NCI-H1417 (cell line): ENCODE results near the gene TRABD2B.

Source experiments
- DNase-seq, 3 experiments: peaks; one replicate each; lab custom pipeline; 2025; lab: John Stamatoyannopoulos, UW

The TRABD2B gene

GRCh38 chr1:47997289-47998200, at the start of gene TRABD2B:
TRABD2B (minus strand) TSS chr1:47997385.
- peak; percentile 56 to 72 (median 63) for DNase-seq

GRCh38 chr1:48044311-48044710, 47.1 kb upstream of the TRABD2B start:
- DNase-seq = no peak

DNA sequence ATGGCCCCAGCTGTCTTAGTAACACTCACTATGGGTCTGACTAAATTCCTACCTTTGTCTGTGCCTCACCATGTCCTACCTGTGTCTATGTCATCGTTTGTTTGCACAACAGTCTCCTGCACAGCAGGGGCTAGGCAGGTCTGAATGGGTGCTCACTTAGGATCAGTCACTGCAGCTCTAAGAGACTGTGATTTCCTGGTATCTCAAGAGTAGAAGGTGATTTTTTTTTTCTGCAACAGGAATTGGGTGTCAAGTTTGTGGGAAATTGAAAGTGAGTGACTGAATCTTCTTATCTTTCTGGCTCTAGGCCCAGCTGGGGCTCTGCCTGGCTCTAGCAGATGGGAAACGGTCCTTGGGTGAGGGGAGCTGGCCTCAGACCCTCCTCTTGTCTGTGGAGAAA, 46.4 kb upstream of the TRABD2B start:
- DNase-seq = peak; percentile 72 to 92 (median 77)

- peak in 1 of 3 experiments; percentile 53 for DNase-seq
Observed at GRCh38 chr1:48040154-48040553, 43.0 kb upstream of the TRABD2B start.

DNA sequence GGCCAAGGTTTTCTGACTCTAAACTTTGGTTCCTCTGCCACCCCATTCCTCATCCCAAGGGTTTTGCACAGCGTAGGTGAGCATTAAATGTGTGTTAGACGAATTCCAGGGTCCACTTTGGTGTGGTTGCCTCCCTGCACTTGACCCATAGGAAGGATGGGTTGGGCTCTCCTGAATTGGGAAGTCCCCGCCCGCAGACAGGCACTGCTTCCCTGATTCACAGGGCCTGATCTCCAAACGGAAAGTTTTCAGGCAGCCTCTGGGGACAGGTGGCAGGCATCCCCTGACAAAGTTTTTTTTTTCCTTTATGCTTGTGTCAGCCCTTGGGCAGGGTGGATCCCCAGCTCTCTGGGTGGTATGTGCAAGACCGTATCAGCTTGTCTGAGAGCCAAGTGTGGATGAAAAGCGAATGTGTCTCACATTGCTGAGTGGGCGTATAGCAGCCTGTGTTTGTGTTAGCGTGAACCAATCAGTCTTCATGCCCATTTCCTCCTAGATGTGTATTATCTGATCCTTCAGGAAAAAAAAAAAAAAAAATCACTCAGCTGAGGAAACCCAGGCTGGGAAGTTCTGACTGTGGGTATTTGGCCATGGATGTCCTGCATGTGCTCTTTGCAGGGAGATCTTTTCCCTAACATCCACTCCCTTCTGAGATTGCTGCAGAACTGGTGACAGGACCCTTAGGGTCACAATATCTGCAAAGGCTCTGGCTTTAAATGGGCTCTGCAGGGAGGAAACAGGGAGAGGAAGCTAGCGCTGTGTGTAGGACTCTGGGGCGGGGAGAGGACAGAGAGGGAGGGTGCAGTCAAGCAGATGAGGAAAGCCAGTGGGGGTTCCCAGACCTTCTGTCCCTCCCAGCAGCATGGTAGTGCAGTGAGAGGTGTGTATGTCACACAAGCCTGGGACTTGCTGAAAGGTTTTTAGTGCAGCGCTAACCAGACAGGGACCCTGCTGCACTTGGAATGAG, 42.2 kb upstream of the TRABD2B start:
- peak; percentile 20 to 62 (median 35) for DNase-seq

GRCh38 chr1:48038270-48038767, 41.1 kb upstream of the TRABD2B start:
- peak in 1 of 3 experiments; percentile 31 for DNase-seq

DNA sequence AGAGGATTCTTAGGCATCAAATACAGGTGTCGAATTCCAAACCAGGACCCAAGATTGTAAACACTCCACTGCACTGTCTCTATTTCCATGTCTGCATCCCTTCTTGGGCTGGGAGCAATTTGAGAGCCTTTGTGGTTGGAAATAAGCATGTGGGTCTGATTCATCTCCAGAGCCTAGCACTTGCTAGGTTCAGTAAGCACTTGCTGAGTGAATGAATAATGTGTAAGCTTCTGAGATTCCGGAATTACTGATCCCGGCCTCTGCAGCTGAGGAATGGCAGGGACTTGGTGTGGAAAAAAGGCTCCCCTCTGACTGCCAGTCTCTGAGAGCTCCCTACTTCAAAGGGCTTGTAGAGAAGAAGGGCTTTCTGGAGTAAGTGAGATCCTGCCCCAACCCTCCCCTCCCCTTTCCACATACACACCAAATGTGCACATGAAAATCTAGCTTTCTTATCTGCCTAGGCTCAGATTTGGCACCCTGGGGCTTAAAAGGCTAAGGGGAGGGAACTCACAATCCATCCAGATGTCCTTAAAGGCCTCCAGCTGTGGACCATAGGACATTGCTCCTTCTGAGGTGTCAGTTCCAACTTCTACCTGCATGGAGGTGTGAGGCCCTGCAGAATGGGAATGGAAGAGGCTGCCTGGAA, 39.6 kb upstream of the TRABD2B start:
- peak in 1 of 3 experiments; percentile 50 for DNase-seq

DNA sequence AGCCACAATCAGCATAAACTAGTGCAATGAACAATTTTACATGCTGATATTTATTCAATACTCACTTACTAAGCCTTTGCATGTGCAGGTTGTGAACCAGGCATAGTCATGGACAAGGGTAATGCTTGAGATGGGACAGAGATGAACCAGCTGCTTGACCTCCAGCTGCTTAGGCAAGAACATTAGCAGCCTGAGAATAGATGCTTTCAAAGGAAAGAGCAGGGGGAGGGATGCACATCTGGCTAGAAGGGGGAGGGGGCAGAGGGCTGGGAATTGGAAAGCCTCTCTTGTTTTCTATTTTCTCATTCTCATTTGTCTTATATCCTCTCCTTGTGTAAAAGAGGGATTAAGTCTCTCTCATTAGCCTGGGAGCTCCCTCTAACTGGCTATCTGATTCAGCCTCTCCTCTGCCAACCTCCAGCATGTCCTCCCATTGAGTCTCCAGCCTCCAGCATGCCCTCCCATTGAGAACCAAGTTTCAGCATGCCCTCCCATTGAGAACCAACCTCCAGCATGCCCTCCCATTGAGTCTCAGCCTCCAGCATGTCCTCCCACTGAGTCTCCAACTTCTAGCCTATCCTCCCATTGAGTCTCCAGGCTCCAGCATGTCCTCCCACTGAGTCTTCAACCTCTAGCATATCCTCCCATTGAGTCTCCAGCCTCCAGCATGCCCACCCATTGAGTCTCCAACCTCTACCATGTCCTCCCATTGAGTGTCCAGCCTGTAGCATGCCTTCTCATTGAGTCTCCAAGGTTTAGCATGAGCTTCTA, 38.4 kb upstream of the TRABD2B start:
- DNase-seq = no peak

- DNase-seq = no peak
Observed at GRCh38 chr1:48033495-48034045, 36.4 kb upstream of the TRABD2B start.

DNA sequence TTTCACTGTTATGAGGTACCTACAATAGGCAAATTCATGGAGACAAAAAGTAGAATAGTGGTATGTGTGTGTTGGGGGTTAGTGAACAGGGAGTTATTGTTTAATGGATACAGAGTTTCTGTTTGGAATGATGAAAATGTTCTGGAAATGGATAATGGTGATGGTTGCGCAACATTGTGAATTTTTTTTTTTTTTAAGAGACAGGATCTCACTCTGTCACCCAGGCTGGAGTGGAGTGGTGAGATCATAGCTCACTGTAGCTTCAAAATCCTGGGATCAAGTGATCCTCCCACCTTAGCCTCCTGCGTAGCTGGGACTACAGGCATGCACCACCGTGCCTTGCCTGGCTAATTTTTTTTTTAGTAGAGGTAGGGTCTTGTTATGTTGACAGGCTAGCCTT, 34.5 kb upstream of the TRABD2B start:
- no peak for DNase-seq

- no peak for DNase-seq
Observed at GRCh38 chr1:48030696-48031365, 33.6 kb upstream of the TRABD2B start.

DNA sequence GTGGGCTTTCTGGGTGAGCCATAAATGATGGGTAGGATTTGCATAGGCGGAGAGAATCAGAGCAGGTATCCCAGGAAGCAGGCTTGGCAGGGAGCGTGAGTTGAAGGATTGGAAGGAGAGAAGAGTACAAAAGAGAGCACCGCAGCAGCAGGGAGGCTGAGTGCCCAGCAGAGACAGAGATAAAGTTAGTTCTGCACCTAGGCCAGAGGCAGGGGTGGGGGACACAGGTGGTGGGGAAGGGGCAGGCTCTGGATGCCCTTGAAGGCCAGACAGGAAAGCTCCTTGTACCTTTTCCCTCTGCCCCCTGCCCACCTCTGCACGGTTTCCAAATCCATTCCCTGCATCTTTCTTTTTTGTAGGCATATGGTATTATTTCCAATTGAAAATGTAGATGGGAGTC, 33.0 kb upstream of the TRABD2B start:
- no peak for DNase-seq

DNA sequence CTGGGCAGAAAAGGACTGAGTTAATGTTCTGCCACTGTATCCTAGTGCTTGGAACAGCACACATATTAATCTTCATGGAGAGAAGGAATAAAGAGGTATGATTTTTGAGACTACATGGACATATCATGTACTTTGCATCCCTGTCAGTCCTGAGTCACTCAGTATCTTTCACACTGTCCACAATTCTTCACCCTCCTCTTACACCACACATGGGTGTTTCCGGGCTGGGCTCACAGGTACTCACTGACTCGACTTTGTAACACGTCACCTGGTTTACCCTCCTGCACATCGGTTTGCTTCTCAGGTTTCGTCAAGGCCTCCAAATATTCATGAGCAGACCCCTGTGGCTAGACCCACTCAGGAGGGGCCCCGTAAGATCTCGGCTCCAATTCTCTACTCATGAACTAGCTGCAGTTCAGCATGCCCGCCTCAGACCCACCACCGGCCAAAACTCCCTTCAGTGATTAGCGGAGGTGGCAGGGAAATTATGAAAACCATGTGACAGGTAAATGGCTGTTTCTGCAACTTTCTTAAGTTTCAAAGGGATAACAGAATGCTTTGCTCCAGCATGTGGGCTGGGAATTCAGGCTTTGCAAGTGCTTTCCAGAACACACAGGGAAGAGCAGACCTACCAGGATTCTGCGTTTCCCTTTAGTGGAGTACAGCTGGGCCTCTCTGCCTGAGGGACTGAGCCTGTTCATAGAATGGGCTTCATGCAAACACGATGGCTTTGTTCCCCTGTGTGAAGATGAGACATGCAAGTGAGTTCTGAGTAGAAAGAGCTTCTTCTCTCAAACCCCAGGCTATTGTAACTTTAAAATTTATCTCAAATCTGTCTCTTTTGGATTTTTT, 31.3 kb upstream of the TRABD2B start:
- no peak for DNase-seq

DNA sequence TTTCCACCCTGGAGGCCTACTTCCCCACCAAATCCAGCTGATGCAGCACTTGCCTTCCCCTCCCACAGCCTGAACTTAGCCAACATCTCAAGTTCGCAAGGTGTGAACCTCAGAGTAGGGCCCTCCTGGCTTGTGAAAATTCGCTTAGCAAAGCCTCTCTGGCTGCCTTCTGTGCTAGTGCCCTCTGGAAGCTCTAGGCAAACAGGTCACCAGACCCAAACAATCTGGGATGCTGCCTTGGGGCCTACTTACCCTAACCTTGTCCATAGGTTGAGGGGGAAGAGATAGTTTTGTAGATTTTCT, 30.3 kb upstream of the TRABD2B start:
- no peak for DNase-seq

GRCh38 chr1:48026701-48027532, 29.7 kb upstream of the TRABD2B start:
- DNase-seq = no peak

GRCh38 chr1:48026275-48026674, 29.1 kb upstream of the TRABD2B start:
- DNase-seq = no peak

DNA sequence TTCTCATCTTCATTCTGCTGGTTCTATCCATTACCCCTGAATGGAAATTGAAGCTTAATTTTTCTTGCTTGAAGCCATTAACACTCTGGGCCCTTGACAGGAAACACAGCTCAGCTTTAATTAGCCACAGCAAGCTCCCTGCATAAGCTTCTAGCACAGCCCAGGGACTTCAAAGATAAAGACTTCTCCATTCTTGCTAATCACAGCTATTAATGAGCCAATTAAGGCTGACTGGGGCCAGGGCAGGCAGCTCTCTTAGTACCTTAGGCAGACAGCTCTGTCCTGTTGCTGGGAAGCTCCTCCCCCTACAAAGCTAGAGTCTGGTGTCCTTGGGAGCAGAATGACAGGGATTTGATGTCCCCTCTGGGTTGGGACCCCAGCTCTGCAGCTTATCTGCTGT, 27.9 kb upstream of the TRABD2B start:
- peak in 2 of 3 experiments; percentile 59 to 90 for DNase-seq

DNA sequence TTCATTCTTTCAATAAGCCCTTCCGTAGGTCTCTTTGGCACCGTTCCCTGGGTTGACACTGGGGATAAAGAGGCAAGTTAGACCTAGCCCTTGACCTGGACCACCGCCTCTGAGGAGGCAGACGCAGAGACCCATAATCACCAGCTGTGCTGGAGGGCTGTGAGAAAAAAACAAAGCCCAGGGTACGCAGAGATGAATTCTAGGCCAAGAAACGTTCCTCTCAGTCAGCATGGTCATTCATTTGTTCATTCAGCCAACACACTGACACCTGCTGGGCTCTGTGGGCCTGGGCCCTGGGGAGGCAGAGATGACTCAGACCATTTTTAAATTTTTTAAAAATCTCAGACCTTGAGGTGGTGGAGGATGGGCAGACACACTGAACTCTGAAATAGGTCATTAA, 26.3 kb upstream of the TRABD2B start:
- no peak for DNase-seq

DNA sequence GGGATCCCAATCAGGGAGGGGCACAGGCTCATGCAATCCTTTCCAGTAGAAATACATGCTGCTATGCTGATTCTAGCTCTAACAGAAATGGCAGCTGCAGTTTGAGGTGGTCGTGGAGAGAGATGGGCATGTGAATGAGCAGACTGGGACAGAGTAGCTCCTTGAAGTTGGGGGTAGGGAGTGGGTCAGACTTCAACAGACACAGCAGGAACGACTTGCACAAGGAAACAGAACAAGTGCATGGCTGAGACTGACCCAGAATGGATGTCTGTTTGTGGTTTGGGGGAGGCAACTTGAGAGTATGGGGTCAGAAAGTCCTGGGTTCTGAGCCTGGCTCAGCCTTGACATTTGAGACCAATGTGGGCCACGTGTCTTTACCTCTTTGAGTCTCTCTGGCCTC, 25.1 kb upstream of the TRABD2B start:
- no peak for DNase-seq
